ENCODE results near the gene NLK. TPM values are rescaled to one million over a fixed set of nuclear protein-coding genes. Genes with fewer than 3 reads are reported as not detected.

The NLK gene
- total RNA-seq, 1 experiment from 2014 or later: 31.8 TPM

DNA sequence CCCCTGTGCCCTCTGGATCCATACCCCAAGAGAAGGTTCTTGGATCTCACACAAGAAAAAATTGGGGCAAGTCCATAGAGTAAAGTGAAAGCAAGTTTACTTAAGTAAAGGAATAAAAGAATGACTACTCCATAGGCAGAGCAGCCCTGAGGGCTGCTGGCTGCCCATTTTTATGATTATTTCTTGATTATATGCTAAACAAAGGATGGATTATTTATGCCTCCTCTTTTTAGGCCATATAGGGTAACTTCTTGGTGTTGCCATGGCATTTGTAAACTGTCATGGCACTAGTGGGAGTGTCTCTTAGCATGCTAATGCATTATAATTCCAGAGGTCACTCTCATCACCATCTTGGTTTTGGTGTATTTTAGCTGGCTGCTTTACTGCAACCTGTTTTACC is 70.8 kb downstream of the NLK start:
- H3K79me2 ChIP-seq (ENCODE audit: insufficient read depth, low read length): no peaks in the 10 kb centered on the region; the same call in 1 of the 2 replicates
- H3K27ac Mint-ChIP-seq: peak overlapping the region in 2 of 3 experiments; percentile 2 to 70; a peak in 1 of 7 replicates

More for the DNA sequence above, 70.8 kb downstream of the NLK start:
- no peak overlapping the region for H4K91ac ChIP-seq (ENCODE audit: insufficient read length, low read depth, low read length)
- no peak for DNase-seq
- H4K8ac ChIP-seq (replicated peaks; ENCODE audit: insufficient read length, low read depth, low read length): no peak overlapping the region
- H3K18ac ChIP-seq (ENCODE audit: insufficient read length, low read depth, low read length): no peak overlapping the region
- H4K5ac ChIP-seq (ENCODE audit: insufficient read length, low read depth, low read length): no peak overlapping the region
- H3T11ph ChIP-seq (ENCODE audit: low read length): no peak overlapping the region
- Mint-ChIP-seq H3K4me1 (peaks cover 45 to 50% of the 10 kb centered on the region in 2 experiments), H3K27me3 (ENCODE audit: low read depth) (no peaks in the 10 kb centered on the region), H3K4me3 (no peak overlapping the region), H3K36me3 (ENCODE audit: insufficient read depth in 1 of 3, low read depth in 3 of 3) (peaks cover 0 to 7% (median 0%) of the 10 kb centered on the region in 3 experiments; a peak in 5 of 7 replicates), H3K9me3 (peaks cover 0 to 4% of the 10 kb centered on the region in 2 experiments; a peak in 2 of 5 replicates)
- H3K9me3 ChIP-seq (ENCODE audit: control insufficient read depth, low read depth, low read length): no peaks in the 10 kb centered on the region
- no peak overlapping the region for H2BK5ac ChIP-seq (ENCODE audit: insufficient read length, low read length)
- H2BK20ac ChIP-seq (ENCODE audit: low read depth, low read length, poor library complexity, severe bottlenecking): no peak overlapping the region
- no peak overlapping the region for H3K23ac ChIP-seq (ENCODE audit: insufficient read length, low read depth, low read length)
- no peak overlapping the region for H2BK120ac ChIP-seq (ENCODE audit: low read depth, low read length, poor library complexity, severe bottlenecking)
- H3K56ac ChIP-seq (ENCODE audit: insufficient read length, low read depth, low read length): no peak overlapping the region
- no peak overlapping the region for H2AK5ac ChIP-seq (ENCODE audit: insufficient read length, low read length)
- no peak overlapping the region for H3K4ac ChIP-seq (ENCODE audit: low read depth, low read length)
- H2AFZ ChIP-seq (ENCODE audit: low read length): no peak overlapping the region
- no peak overlapping the region for H3K4me2 ChIP-seq (ENCODE audit: insufficient read depth, insufficient read length, low read length)
- H3K14ac ChIP-seq (ENCODE audit: insufficient read depth, low read length): no peak overlapping the region
- H2BK12ac ChIP-seq (ENCODE audit: insufficient read length, low read depth, low read length): no peak overlapping the region
- no peak overlapping the region for H3K27ac ChIP-seq (ENCODE audit: insufficient read length, low read depth, low read length)
- no peak overlapping the region for H3K9ac ChIP-seq (ENCODE audit: extremely low read depth, insufficient read length, low read length)
- no peaks in the 10 kb centered on the region for H4K20me1 ChIP-seq (ENCODE audit: control insufficient read depth, insufficient read depth, insufficient read length)
- no peaks in the 10 kb centered on the region for H3K27me3 ChIP-seq (ENCODE audit: insufficient read depth, low read length)
- H3K23me2 ChIP-seq (ENCODE audit: insufficient read length, low read depth, low read length, poor library complexity, severe bottlenecking): no peaks in the 10 kb centered on the region
- no peak overlapping the region for H2BK15ac ChIP-seq (ENCODE audit: low read depth, low read length)
- TF ChIP-seq, protein P1, sequence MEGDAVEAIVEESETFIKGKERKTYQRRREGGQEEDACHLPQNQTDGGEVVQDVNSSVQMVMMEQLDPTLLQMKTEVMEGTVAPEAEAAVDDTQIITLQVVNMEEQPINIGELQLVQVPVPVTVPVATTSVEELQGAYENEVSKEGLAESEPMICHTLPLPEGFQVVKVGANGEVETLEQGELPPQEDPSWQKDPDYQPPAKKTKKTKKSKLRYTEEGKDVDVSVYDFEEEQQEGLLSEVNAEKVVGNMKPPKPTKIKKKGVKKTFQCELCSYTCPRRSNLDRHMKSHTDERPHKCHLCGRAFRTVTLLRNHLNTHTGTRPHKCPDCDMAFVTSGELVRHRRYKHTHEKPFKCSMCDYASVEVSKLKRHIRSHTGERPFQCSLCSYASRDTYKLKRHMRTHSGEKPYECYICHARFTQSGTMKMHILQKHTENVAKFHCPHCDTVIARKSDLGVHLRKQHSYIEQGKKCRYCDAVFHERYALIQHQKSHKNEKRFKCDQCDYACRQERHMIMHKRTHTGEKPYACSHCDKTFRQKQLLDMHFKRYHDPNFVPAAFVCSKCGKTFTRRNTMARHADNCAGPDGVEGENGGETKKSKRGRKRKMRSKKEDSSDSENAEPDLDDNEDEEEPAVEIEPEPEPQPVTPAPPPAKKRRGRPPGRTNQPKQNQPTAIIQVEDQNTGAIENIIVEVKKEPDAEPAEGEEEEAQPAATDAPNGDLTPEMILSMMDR (conservative IDR thresholded peaks at IDR 0.05): no peak
- H3K4me1 ChIP-seq (ENCODE audit: insufficient read depth, low read length): peaks cover 10% of the 10 kb centered on the region
- H3K79me1 ChIP-seq (ENCODE audit: insufficient read depth, low read depth, low read length, poor library complexity, severe bottlenecking): no peaks in the 10 kb centered on the region

Data from H9 (cell line).